HG03432 (cell line): ENCODE data around the gene RLBP1.

ENCODE experiments used
- ATAC-seq: cut with Tn5 transposase; IDR thresholded peaks from one replicate; pipeline ENCODE4 v1.9.1; 2021; ENCODE audit warnings: mild to moderate bottlenecking, moderate library complexity; ENCODE audit not compliant: unreplicated experiment

RLBP1 gene

GRCh38 chr15:89208256-89208655 is 13.1 kb downstream of the RLBP1 start:
- ATAC-seq, result no peak

- ATAC-seq, result peak; percentile 90
Measured at GRCh38 chr15:89206908-89207331, 14.5 kb downstream of the RLBP1 start.

GRCh38 chr15:89205991-89206585 is 15.3 kb downstream of the RLBP1 start:
- no peak for ATAC-seq

GRCh38 chr15:89203705-89204273 is 17.6 kb downstream of the RLBP1 start:
- ATAC-seq, result peak; percentile 47

GRCh38 chr15:89201465-89202005 is 19.8 kb downstream of the RLBP1 start:
- no peak for ATAC-seq

- no peak for ATAC-seq
Measured at GRCh38 chr15:89200182-89200581, 21.2 kb downstream of the RLBP1 start.

GRCh38 chr15:89199746-89200145 is 21.6 kb downstream of the RLBP1 start:
- no peak for ATAC-seq

GRCh38 chr15:89198934-89199333 is 22.4 kb downstream of the RLBP1 start:
- no peak for ATAC-seq

GRCh38 chr15:89198196-89198595 is 23.2 kb downstream of the RLBP1 start:
- no peak for ATAC-seq

GRCh38 chr15:89197503-89197971 is 23.8 kb downstream of the RLBP1 start:
- no peak for ATAC-seq

GRCh38 chr15:89196994-89197393 is 24.4 kb downstream of the RLBP1 start:
- ATAC-seq, result no peak

- ATAC-seq, result no peak
Measured at GRCh38 chr15:89196241-89196640, 25.1 kb downstream of the RLBP1 start.

- ATAC-seq, result no peak
Measured at GRCh38 chr15:89195836-89196235, 25.5 kb downstream of the RLBP1 start.

GRCh38 chr15:89194608-89195007 is 26.8 kb downstream of the RLBP1 start:
- ATAC-seq, result no peak

- no peak for ATAC-seq
Measured at GRCh38 chr15:89192766-89193165, 28.6 kb downstream of the RLBP1 start.

- no peak for ATAC-seq
Measured at GRCh38 chr15:89192136-89192535, 29.2 kb downstream of the RLBP1 start.

- ATAC-seq, result no peak
Measured at GRCh38 chr15:89187986-89188514, 33.3 kb downstream of the RLBP1 start.

GRCh38 chr15:89187301-89187985 is 33.9 kb downstream of the RLBP1 start:
- no peak for ATAC-seq

GRCh38 chr15:89186803-89187202 is 34.6 kb downstream of the RLBP1 start:
- no peak for ATAC-seq

GRCh38 chr15:89184886-89185526 is 36.4 kb downstream of the RLBP1 start:
- ATAC-seq, result no peak

GRCh38 chr15:89184357-89184756 is 37.0 kb downstream of the RLBP1 start:
- no peak for ATAC-seq
